Measurements from ENCODE around the gene MYBPC3.

Gene MYBPC3

DNA sequence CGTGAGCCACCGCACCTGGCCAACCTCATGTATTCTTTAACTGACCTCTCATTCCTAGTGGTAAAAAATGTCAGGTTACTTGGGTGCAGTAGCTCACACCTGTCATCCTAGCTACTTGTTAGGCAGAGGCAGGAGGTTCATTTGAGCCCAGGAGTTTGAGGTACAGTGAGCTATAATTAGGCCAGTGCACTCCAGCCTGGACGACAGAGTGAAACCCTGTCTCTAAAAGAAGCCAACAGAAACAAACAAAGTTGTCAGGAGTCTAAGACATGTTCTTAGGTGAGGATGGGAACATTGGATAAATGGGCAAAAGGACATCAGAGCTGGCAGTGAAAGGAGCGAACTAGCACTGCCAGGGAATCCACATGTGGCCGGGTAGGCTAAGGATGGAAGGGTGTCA lies 64.4 kb downstream of the MYBPC3 start:
- DNase-seq (ENCODE audit: extremely low read depth, low read depth): no peak
- TF ChIP-seq, protein P1, sequence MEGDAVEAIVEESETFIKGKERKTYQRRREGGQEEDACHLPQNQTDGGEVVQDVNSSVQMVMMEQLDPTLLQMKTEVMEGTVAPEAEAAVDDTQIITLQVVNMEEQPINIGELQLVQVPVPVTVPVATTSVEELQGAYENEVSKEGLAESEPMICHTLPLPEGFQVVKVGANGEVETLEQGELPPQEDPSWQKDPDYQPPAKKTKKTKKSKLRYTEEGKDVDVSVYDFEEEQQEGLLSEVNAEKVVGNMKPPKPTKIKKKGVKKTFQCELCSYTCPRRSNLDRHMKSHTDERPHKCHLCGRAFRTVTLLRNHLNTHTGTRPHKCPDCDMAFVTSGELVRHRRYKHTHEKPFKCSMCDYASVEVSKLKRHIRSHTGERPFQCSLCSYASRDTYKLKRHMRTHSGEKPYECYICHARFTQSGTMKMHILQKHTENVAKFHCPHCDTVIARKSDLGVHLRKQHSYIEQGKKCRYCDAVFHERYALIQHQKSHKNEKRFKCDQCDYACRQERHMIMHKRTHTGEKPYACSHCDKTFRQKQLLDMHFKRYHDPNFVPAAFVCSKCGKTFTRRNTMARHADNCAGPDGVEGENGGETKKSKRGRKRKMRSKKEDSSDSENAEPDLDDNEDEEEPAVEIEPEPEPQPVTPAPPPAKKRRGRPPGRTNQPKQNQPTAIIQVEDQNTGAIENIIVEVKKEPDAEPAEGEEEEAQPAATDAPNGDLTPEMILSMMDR (IDR thresholded peaks at IDR 0.05; ENCODE audit: low read depth, low read length): no peak

GRCh38 chr11:47285969-47286770 lies 66.3 kb downstream of the MYBPC3 start:
- TF ChIP-seq, protein P1 (IDR thresholded peaks at IDR 0.05; ENCODE audit: low read depth, low read length): no peak
- no peak for DNase-seq (ENCODE audit: extremely low read depth, low read depth)

- DNase-seq (ENCODE audit: extremely low read depth, low read depth): no peak
- TF ChIP-seq, protein P1 (IDR thresholded peaks at IDR 0.05; ENCODE audit: low read depth, low read length): no peak
These were observed 68.4 kb downstream of the MYBPC3 start for GRCh38 chr11:47284151-47284550.

- DNase-seq (ENCODE audit: extremely low read depth, low read depth): no peak
- TF ChIP-seq, protein P1 (IDR thresholded peaks at IDR 0.05; ENCODE audit: low read depth, low read length): no peak
These were observed 70.0 kb downstream of the MYBPC3 start for GRCh38 chr11:47282462-47282861.

Measured in AG09319 (cell line).